ENCODE data around the gene MYO5B. TPM values are rescaled to one million over a fixed set of nuclear protein-coding genes. Genes with fewer than 3 reads are reported as not detected.

MYO5B gene
- total RNA-seq, 2 experiments from 2014 or later, result not detected

GRCh38 chr18:50030146-50030545, 164.8 kb downstream of the MYO5B start:
- Mint-ChIP-seq H3K27me3 (peaks cover 46% of the 10 kb centered on the region), H3K36me3 (ENCODE audit: low read depth) (no peaks in the 10 kb centered on the region), H3K9me3 (no peaks in the 10 kb centered on the region), H3K27ac (no peak overlapping the region), H3K4me3 (no peak overlapping the region), H3K4me1 (ENCODE audit: low read depth) (no peaks in the 10 kb centered on the region)
- no peak for ATAC-seq (ENCODE audit: poor library complexity)
- ChIA-PET POLR2A (no interaction called here), CTCF (no interaction called here)
- TF ChIP-seq CTCF (IDR thresholded peaks at IDR 0.05), result no peak
- H3K27me3 ChIP-seq (ENCODE audit: control insufficient read depth in 1 of 2, insufficient read depth in 2 of 2, low read length in 2 of 2), result peaks cover 0 to 6% of the 10 kb centered on the region in 2 experiments
- H3K27ac ChIP-seq (ENCODE audit: low read depth in 1 of 2, low read length in 2 of 2), result no peak overlapping the region
- no peak overlapping the region for H3K4me3 ChIP-seq (ENCODE audit: low read length)
- intact Hi-C loops (cut with DNase I, micrococcal nuclease), result no loop called here
- no peaks in the 10 kb centered on the region for H3K9me3 ChIP-seq (ENCODE audit: control insufficient read depth in 1 of 2, insufficient read depth in 1 of 2, low read length in 2 of 2)
- DNase-seq, result no peak
- H3K4me1 ChIP-seq (ENCODE audit: insufficient read depth, low read length), result no peaks in the 10 kb centered on the region
- H3K36me3 ChIP-seq (ENCODE audit: insufficient read depth, low read length), result no peaks in the 10 kb centered on the region

GRCh38 chr18:50027996-50028395, 167.0 kb downstream of the MYO5B start:
- Histone ChIP-seq H3K27ac (ENCODE audit: low read depth in 1 of 2, low read length in 2 of 2) (no peak overlapping the region), H3K9me3 (ENCODE audit: control insufficient read depth in 1 of 2, insufficient read depth in 1 of 2, low read length in 2 of 2) (no peaks in the 10 kb centered on the region), H3K4me1 (ENCODE audit: insufficient read depth, low read length) (no peaks in the 10 kb centered on the region), H3K36me3 (ENCODE audit: insufficient read depth, low read length) (no peaks in the 10 kb centered on the region), H3K4me3 (ENCODE audit: low read length) (no peak overlapping the region), H3K27me3 (ENCODE audit: control insufficient read depth in 1 of 2, insufficient read depth in 2 of 2, low read length in 2 of 2) (peaks cover 5 to 13% of the 10 kb centered on the region in 2 experiments)
- Mint-ChIP-seq H3K9me3 (no peaks in the 10 kb centered on the region), H3K4me3 (no peak overlapping the region), H3K4me1 (ENCODE audit: low read depth) (no peaks in the 10 kb centered on the region), H3K36me3 (ENCODE audit: low read depth) (no peaks in the 10 kb centered on the region), H3K27me3 (peaks cover 60% of the 10 kb centered on the region), H3K27ac (no peak overlapping the region)
- no peak for DNase-seq
- no peak for TF ChIP-seq CTCF (IDR thresholded peaks at IDR 0.05)
- intact Hi-C loops (cut with DNase I, micrococcal nuclease), result no loop called here
- ChIA-PET POLR2A (no interaction called here), CTCF (no interaction called here)
- ATAC-seq (ENCODE audit: poor library complexity), result no peak

- Mint-ChIP-seq H3K36me3 (ENCODE audit: low read depth) (no peaks in the 10 kb centered on the region), H3K9me3 (no peaks in the 10 kb centered on the region), H3K4me3 (no peak overlapping the region), H3K27ac (no peak overlapping the region), H3K27me3 (peaks cover 80% of the 10 kb centered on the region), H3K4me1 (ENCODE audit: low read depth) (no peaks in the 10 kb centered on the region)
- Histone ChIP-seq H3K27me3 (ENCODE audit: control insufficient read depth in 1 of 2, insufficient read depth in 2 of 2, low read length in 2 of 2) (peaks cover 5 to 13% of the 10 kb centered on the region in 2 experiments), H3K27ac (ENCODE audit: low read depth in 1 of 2, low read length in 2 of 2) (no peak overlapping the region), H3K4me3 (ENCODE audit: low read length) (no peak overlapping the region), H3K9me3 (ENCODE audit: control insufficient read depth in 1 of 2, insufficient read depth in 1 of 2, low read length in 2 of 2) (no peaks in the 10 kb centered on the region), H3K4me1 (ENCODE audit: insufficient read depth, low read length) (no peaks in the 10 kb centered on the region), H3K36me3 (ENCODE audit: insufficient read depth, low read length) (no peaks in the 10 kb centered on the region)
- POLR2A ChIA-PET, result no interaction called here
- CTCF ChIA-PET, result no interaction called here
- no peak for TF ChIP-seq CTCF (IDR thresholded peaks at IDR 0.05)
- ATAC-seq (ENCODE audit: poor library complexity), result no peak
- intact Hi-C loops (cut with DNase I, micrococcal nuclease), result no loop called here
- DNase-seq, result no peak
These were observed 170.5 kb downstream of the MYO5B start for GRCh38 chr18:50024466-50024865.
